Measurements from ENCODE around the gene B4GALT4. TPM values are rescaled to one million over a fixed set of nuclear protein-coding genes. Genes with fewer than 3 reads are reported as not detected.

B4GALT4 gene
- total RNA-seq, 1 experiment from 2014 or later, result 21.8 TPM

- Histone ChIP-seq H2AFZ (no peak overlapping the region), H3F3A (ENCODE audit: insufficient read depth, low read depth) (no peaks in the 10 kb centered on the region), H3K4me1 (replicated peaks; ENCODE audit: insufficient read depth) (no peaks in the 10 kb centered on the region), H3K9me3 (ENCODE audit: insufficient read depth, low read depth) (no peaks in the 10 kb centered on the region), H3K4me3 (no peak overlapping the region), H3K27me3 (ENCODE audit: insufficient read depth, low read depth) (no peaks in the 10 kb centered on the region), H3K9me2 (ENCODE audit: insufficient read depth) (no peaks in the 10 kb centered on the region), H3K27ac (no peak overlapping the region), H3K36me3 (ENCODE audit: low read depth) (no peaks in the 10 kb centered on the region), H4K20me1 (ENCODE audit: insufficient read depth) (no peaks in the 10 kb centered on the region), H3K4me2 (no peak overlapping the region), H3K79me2 (ENCODE audit: low read depth) (no peaks in the 10 kb centered on the region)
- BruUV-seq (replicated peaks), result no TSS peak
- TF ChIP-seq, protein P1, sequence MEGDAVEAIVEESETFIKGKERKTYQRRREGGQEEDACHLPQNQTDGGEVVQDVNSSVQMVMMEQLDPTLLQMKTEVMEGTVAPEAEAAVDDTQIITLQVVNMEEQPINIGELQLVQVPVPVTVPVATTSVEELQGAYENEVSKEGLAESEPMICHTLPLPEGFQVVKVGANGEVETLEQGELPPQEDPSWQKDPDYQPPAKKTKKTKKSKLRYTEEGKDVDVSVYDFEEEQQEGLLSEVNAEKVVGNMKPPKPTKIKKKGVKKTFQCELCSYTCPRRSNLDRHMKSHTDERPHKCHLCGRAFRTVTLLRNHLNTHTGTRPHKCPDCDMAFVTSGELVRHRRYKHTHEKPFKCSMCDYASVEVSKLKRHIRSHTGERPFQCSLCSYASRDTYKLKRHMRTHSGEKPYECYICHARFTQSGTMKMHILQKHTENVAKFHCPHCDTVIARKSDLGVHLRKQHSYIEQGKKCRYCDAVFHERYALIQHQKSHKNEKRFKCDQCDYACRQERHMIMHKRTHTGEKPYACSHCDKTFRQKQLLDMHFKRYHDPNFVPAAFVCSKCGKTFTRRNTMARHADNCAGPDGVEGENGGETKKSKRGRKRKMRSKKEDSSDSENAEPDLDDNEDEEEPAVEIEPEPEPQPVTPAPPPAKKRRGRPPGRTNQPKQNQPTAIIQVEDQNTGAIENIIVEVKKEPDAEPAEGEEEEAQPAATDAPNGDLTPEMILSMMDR (conservative IDR thresholded peaks at IDR 0.05), result no peak
- TF ChIP-seq EZH2 (IDR thresholded peaks at IDR 0.05; ENCODE audit: low read depth), result no peak
- DNase-seq, result no peak
- intact Hi-C loops (cut with micrococcal nuclease; ENCODE audit: unreplicated experiment), result loop anchor here (5.0 kb wide), 1 partner anchor 39 kb away; no protein-coding TSS in a partner anchor
- CTCF ChIA-PET, result no interaction called here
- POLR2A ChIA-PET (ENCODE audit: unreplicated experiment), result no interaction called here
Measured at GRCh38 chr3:119195911-119196310, 44.8 kb downstream of the B4GALT4 start.

DNA sequence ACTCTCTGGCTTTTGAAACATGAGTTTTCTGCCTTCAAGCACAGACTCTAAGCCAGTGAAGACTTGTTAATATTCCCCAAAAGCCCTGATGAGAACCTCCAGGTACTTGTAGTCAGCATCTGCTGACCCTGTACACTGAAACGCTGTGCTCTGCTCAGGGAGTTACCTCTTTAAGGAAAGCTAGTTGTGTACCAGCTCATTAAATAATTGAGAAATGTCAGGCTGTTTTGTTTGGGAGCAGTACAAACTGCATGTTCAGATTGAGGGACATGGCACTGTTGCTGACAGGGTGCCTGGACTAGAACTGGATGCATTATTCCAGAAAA, 45.6 kb downstream of the B4GALT4 start:
- TF ChIP-seq, protein P1 (conservative IDR thresholded peaks at IDR 0.05), result no peak
- H3K9me3 ChIP-seq (ENCODE audit: insufficient read depth, low read depth), result no peaks in the 10 kb centered on the region
- CTCF ChIA-PET, result no interaction called here
- no peak overlapping the region for H3K27ac ChIP-seq
- BruUV-seq (replicated peaks), result no TSS peak
- no peak for DNase-seq
- no peaks in the 10 kb centered on the region for H3K4me1 ChIP-seq (replicated peaks; ENCODE audit: insufficient read depth)
- no peak overlapping the region for H3K4me3 ChIP-seq
- H3K79me2 ChIP-seq (ENCODE audit: low read depth), result no peaks in the 10 kb centered on the region
- H4K20me1 ChIP-seq (ENCODE audit: insufficient read depth), result no peaks in the 10 kb centered on the region
- H3K9me2 ChIP-seq (ENCODE audit: insufficient read depth), result no peaks in the 10 kb centered on the region
- POLR2A ChIA-PET (ENCODE audit: unreplicated experiment), result interaction anchor here (0.6 kb wide), 1 partner anchor 787 kb away, joined by 7 read pairs; no protein-coding TSS in a partner anchor
- H3K36me3 ChIP-seq (ENCODE audit: low read depth), result no peaks in the 10 kb centered on the region
- no peaks in the 10 kb centered on the region for H3K27me3 ChIP-seq (ENCODE audit: insufficient read depth, low read depth)
- no peak overlapping the region for H3K4me2 ChIP-seq
- intact Hi-C loops (cut with micrococcal nuclease; ENCODE audit: unreplicated experiment), result loop anchor here (5.0 kb wide), 1 partner anchor 38 kb away; no protein-coding TSS in a partner anchor
- H2AFZ ChIP-seq, result no peak overlapping the region
- no peaks in the 10 kb centered on the region for H3F3A ChIP-seq (ENCODE audit: insufficient read depth, low read depth)

- CTCF ChIA-PET, result no interaction called here
- Histone ChIP-seq H3K27me3 (ENCODE audit: insufficient read depth, low read depth) (no peaks in the 10 kb centered on the region), H3K4me2 (no peak overlapping the region), H3K4me1 (replicated peaks; ENCODE audit: insufficient read depth) (no peaks in the 10 kb centered on the region), H2AFZ (no peak overlapping the region), H3K79me2 (ENCODE audit: low read depth) (no peaks in the 10 kb centered on the region), H3F3A (ENCODE audit: insufficient read depth, low read depth) (no peaks in the 10 kb centered on the region), H3K27ac (no peak overlapping the region), H3K36me3 (ENCODE audit: low read depth) (no peaks in the 10 kb centered on the region), H3K9me3 (ENCODE audit: insufficient read depth, low read depth) (no peaks in the 10 kb centered on the region), H3K9me2 (ENCODE audit: insufficient read depth) (no peaks in the 10 kb centered on the region), H4K20me1 (ENCODE audit: insufficient read depth) (no peaks in the 10 kb centered on the region), H3K4me3 (no peak overlapping the region)
- TF ChIP-seq, protein P1 (conservative IDR thresholded peaks at IDR 0.05), result no peak
- no peak for TF ChIP-seq EZH2 (IDR thresholded peaks at IDR 0.05; ENCODE audit: low read depth)
- POLR2A ChIA-PET (ENCODE audit: unreplicated experiment), result no interaction called here
- DNase-seq, result no peak
- no TSS peak for BruUV-seq (replicated peaks)
- intact Hi-C loops (cut with micrococcal nuclease; ENCODE audit: unreplicated experiment), result loop anchor here (5.0 kb wide), 1 partner anchor 37 kb away; no protein-coding TSS in a partner anchor
Measured at GRCh38 chr3:119194237-119195150, 46.2 kb downstream of the B4GALT4 start.
